Measurements from ENCODE around the gene SEMA4C.

- TF ChIP-seq POLR2A (IDR thresholded peaks at IDR 0.05; ENCODE audit: low read depth) (no peak), CTCF (IDR thresholded peaks at IDR 0.05) (no peak), EP300 (IDR thresholded peaks at IDR 0.05) (no peak)
Measured at GRCh38 chr2:96918092-96918753, 48.3 kb upstream of the SEMA4C start.
